Activated T-cell treated with anti-CD3 and anti-CD28 coated beads, Interleukin-2, amount 50 U/mL, for 48 hours (primary cell): ENCODE results near the gene NCKAP1.
"Not testable (repeated sequence)": the region's sequence is repeated elsewhere in the genome, so short reads cannot be mapped to it uniquely, and the experiment has no call there.

ENCODE experiments used
- DNase-seq, 2 experiments: peaks; one replicate each; pipeline ENCODE4 v3.0.0-alpha.2; 2020

NCKAP1 gene

DNA sequence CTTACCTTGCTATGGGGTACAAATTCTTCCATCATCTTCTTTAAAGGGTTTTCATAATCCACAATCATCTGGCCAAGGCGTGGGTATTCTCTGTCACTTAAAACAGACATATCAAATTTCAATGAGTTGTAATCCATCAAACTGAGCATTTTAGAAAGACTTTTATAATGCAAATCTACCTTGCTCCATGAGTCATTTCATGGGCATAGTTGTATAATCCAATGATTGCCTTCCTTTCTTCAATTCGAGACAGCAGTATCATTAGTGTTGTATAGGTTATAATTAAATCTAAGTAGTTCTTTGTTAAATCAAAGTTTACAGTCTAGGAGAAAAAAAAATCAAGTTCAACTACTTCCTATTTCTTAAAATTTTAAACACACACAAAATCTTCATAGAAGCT is 36.3 kb downstream of the NCKAP1 start:
- no peak for DNase-seq

DNA sequence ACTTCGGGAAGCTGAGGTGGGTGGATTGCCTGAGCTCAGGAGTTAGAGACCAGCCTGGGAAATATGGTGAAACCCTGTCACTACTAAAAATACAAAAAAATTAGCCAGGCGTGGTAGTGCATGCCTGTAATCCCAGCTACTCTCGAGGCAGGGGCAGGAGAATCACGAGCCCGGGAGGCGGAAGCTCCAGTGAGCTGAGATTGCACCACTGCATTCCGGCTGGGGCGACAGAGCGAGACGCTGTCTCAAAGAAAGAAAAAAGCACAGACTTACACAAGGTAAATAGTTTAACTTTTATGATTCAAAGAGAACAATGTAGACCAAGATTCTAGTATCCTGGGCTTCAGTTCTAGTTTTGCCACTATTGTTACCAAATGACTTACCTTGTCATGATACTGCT is 37.4 kb downstream of the NCKAP1 start:
- DNase-seq: no peak

DNA sequence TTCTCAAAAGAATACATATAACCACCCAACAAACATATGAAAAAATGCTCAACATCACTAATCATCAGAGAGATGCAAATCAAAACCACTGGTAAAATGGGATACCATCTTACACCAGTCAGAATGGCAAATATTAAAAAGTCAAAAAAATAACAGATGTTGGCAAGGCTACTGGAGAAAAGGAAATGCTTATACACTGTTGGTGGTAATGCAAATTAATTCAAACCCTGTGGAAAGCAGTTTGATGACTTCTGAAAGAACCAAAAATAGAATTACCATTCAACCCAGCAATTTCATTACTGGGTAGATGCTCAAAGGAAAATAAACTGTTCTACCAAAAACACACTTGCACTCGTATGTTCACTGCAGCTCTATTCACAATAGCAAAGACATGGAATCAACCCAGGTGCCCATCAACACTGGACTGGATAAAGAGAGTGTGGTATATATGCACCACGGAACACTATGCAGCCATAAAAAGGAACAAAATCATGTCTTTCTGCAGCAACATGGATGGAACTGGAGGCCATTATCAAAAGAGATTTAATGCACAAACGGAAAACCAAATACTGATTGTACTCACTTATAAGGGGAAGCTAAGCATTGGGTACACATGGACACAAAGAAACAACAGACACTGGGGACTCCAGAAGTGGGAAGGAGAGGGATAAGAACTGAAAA is 38.8 kb downstream of the NCKAP1 start:
- no peak for DNase-seq

DNA sequence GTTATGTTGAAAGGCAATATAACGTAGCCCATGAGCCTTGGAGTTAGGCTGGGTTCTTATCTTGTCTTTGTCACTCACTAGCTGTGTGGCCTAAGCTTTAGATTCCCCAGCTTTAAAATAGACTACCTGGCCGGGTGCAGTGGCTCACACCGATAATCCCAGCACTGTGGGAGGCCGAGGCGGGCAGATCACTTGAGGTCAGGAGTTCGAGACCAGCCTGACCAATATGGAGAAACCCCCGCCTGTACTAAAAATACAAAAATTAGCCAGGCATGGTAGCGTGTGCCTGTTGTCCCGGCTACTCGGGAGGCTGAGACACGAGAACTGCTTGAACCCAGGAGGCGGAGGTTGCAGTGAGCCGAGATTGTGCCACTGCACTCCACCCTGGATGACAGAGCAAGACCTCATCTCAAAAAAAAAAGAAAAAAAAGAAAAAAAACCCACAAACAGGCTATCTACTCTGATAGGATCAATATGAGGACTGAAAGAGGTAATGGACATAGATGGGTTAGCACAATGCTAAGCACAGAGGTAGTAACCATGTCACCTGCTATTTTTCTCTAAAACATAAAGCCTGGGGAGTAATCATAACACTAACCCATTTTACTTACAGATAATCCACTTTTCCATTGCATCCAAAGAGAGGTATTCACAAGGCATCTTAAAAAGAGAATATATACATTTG is 43.9 kb downstream of the NCKAP1 start:
- no peak for DNase-seq

DNA sequence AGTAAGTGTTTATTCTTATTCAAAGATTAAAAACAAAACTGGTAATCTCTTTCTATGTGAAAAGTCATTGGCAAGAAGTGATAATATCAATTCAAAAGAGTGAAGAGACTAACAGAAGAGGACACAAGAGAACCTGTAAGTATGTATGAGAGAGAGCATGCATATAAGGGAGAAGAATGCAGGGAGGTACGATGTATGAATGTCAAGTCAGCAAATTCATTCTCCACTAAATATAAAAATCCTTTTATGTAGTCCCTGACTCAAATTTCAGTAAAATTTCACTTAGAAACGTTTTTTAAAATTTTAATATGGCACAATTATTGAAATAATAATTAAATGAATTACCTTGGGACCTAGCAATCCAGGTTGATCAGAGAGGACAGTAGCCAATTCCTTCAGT is 55.3 kb downstream of the NCKAP1 start:
- DNase-seq: no peak

DNA sequence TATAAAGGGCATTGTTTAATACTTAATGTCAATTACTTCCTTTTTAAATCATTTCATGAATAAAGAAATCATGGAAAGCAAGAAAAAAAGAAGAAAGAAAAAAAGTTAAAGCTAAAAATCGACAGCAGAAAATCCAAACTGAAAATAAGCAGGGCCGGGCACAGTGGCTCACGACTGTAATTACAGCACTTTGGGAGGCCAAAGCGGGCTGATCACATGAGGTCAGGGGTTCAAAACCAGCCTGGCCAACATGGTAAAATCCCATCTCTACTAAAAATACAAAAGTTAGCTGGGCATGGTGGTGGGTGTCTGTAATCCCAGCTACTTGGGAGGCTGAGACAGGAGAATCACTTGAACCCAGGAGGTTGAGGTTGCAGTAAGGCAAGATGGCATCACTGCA is 56.8 kb downstream of the NCKAP1 start:
- DNase-seq: not testable (repeated sequence)

DNA sequence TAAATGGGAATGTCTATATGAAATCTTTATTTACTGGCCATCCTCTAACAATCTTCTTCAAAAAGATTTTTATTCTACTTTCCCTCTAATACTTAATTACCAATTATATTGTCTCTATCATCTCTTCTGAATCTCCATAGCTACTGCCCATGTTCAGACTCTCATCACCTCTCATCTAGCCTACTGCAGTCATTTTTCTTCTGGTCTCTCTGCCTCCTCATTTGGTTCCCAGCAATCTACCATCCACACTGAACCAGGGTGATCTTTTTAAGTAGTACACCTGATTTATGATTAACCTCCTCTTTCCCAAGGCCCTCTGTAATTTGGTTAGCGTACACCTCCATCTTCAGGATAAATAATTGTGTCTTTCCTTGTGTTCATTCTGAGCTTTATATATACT is 57.6 kb downstream of the NCKAP1 start:
- DNase-seq: no peak

DNA sequence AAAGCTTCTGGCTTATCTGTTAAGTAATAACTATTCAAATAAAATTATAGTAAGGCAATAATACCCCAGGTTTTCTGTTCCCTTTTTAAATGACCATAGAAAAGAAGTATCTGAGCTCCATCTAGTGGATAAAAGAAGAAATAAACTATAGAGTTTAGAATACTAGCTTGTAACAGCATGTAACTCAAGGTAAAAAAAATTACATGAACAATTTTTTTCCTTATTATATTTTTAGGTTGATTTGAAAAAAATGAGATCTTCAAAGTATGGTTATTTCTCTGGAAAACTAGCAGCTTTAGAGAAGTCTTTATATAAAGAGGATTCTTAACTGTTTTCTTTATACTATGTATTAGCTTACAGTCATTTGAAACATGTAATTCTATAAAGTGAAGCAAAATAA is 58.1 kb downstream of the NCKAP1 start:
- DNase-seq: no peak

DNA sequence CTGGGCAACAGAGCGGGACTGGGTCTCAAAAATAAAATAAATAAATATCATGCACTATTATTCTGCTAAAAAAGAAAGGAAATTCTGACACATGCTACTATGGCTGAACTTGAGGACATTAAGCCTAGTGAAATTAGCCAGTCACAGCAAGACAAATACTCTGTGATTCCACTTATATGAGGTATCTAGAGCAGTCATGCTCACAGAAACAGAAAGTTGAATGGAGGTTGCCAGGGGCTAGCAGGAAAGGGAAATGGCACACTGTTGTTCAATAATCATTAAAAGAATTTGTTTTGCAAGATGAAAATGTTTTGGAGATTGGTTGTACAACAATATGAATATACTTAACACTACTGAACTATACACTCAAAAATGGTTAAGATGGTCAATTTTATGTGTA is 60.8 kb downstream of the NCKAP1 start:
- DNase-seq: no peak

DNA sequence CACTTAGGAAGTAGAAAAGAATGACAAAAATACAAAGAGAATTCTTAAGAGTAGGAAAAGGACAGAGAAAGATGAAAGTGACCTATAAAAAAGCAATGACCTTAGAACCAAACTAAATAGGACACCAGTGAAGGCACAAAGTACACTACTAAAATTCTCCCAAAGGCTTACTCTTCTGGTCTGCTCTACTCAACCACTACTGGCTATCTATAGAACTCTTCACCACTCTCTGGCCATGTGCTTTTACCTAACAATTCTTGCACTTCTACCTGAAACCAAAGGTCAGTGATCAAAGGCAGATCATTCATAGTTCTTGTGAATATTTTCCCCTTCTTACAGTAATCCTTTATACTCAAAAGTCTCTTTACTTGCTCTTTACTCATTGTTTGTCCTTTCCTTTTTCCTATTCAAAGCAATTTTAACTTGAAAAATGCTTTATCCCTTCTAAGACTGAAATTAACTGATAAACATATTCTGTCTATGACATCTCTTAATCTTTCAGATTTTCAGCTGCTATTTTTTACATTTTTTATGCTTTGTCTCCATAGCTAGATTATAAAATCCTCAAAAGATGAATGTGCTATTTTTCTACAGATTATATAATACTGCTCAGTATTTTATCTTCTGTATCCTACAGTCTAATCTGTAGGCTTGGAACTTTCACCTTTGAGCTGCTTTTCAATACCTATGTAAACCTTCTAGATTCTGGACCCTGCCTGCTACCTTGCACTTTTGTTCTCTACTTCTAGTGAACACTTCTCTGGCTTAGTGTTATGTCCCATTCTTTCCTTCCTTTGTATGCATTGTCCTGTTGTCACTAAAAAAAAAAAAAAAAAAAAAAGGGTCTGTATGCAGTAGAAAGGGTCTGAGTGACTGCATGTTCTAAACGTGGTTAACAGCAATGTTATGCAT is 64.6 kb downstream of the NCKAP1 start:
- DNase-seq: no peak

DNA sequence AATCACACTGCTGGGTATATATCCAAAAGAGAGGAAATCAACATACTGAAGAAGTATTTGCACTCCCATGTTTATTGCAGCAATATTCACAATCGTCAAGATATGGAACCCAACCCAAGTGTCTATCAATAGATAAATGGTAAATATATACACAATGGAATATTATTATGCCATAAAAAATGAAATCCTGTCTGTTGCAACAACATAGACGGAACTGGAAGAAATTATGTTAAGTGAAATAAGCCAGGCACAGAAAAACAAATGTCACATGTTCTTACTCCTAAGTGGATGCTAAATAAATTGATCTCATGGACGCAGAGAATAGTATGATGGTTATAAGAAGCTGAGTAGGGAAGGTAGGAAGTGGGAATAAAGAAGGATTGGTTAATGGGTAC is 65.7 kb downstream of the NCKAP1 start:
- DNase-seq: no peak

DNA sequence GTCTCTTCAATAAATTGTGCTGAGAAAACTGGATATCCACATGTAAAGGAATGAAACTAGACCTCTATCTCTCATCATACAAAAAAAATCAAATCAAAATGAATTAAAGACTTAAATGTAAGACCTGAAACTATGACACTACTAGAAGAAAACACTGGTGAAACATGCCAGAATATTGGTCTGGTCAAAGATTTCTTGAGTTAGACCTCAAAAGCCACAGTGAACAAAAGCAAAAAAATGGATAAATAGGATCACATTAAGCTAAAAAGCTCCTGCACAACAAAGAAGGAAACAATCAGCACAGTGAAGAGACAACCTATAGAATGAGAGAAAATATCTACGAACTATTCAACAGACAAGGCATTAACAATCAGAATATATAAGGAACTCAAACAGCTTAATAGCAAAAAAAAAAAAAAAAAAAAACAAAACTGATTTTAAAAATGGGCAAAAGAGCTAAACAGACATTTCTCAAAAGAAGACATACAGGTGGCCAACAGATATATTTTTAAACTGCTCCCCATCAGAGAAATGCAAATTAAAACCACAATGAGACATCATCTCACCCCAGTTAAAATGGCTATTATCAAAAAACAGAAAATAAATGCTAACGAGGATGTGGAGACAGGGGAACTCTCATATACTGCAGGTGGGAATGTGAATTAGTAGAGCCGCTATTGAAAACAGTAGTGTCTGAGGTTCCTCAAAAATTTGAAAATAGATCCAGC is 66.3 kb downstream of the NCKAP1 start:
- no peak for DNase-seq

DNA sequence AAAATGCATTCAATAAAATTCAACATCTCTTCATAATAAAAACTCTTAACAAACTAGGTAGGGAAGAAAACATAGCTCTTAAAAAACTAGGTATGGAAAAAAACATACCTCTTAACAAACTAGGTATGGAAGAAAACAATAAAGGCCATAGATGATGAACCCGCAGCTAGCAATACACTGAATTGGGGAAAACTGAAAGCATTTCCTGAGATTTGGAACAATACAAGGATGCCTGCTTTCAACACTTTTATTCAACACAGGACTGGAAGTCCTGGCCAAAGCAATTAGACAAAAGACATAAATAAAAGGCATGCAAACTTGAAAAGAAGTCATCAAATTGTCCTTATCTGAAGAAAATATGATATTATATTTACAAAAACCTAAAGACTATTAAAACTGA is 67.8 kb downstream of the NCKAP1 start:
- no peak for DNase-seq

DNA sequence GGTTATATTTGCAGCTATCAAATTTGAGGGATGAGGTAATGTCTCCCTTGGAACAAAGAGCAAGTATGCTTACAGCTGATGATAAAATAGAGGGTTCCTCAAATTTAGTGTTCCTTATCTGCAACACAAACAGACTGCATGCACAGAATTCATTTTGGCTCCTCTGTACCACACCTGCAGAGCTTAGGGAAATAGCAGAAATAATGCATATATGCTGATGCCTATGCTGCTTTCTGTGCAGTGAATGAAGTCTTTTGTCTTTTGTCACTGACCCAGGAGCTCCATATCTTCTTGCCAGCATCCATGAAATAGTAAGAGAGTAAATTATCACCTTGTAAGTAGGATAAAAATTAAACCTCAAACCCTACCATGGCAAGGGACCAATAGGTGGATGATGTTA is 69.8 kb downstream of the NCKAP1 start:
- no peak for DNase-seq

DNA sequence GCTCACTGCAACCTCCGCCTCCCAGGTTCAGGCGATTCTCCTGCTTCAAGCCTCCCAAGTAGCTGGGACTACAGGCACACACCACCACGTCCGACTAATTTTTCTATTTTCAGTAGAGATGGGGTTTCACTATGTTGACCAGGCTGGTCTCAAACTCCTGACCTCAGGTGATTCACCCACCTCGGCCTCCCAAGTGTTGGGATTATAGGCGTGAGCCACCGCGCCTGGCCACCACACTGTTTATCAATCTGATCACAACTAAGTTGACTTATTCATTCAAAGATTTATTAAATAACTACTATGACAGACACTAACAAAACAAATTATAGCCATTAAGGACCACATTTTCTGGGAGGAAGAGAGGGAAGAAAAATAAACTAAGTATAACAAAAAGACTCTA is 71.9 kb downstream of the NCKAP1 start:
- DNase-seq: not testable (repeated sequence)

DNA sequence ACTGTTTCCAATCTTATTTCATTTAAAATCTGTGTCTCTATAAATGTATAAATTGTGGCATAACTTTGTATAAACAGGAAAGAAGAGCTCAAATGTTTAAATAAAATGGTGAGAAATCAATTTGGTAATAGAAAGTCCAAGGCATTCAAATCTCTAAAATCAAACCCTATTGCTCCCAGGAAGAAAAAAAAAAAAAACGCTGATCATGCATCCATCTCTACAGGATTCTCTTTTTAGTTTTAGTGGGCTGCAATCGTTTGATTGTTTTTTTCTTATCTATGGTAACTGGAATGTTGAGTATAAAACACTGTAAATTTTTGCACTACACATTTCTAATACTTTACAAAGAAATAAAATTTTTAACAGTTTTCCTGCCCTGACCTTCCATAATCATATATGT is 75.6 kb downstream of the NCKAP1 start:
- DNase-seq: no peak

DNA sequence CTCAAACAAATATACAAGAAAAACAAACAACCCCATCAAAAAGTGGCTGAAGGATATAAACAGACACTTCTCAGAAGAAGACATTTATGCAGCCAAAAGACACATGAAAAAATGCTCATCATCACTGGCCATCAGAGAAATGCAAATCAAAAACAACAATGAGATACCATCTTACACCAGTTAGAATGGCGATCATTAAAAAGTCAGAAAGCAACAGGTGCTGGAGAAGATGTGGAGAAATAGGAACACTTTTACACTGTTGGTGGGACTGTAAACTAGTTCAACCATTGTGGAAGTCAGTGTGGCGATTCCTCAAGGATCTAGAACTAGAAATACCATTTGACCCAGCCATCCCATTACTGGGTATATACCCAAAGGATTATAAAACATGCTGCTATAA is 77.4 kb downstream of the NCKAP1 start:
- DNase-seq: not testable (repeated sequence)

DNA sequence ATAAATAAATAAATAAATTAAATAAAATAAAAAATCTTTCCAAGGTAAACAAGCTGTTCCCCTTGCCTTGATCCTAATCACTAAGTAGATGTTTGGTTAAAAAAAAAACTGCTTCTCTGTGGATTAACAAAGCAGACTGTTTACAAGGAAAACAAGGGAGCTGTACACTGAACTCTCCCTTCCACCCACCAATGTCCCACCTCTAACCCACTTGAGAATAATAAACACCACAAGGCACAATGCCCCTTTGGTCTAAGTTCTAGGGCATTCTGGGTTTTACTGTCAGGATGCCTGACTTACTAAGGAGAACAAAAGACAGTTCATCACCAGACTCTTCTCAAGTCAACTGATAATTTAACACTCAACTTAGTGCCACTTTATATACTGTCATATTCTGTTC is 83.5 kb downstream of the NCKAP1 start:
- DNase-seq: no peak

DNA sequence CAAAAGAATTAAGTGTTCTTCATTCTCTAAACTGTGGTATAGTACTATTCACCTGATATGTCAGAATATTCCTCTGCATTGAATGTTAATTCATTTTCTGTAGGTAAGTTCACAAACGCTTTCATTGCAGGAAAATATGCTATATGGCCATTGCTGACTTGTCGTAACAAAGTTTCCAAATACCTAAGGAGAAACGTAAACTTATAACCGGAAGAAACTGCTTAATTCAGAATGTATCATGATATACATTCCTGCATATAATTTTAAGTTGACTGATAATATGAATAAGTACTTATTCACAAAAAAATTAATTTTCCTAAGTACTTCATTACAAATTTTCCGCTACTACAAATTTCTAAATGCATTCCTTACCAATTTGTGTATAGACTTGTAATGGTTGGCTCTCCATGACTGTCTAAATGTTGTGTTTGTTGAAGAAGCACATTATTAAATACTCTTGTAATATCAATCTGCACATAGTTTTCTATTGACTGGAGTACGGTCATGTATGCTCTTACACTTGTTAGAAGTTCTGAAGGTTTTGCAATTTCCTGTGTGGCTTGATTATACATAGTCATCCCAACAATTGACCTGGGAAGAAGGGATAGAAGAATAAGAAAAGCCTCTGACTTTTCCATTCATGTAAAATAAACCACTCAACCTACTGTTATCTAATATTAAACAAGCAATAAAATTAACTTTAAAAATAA is 85.4 kb downstream of the NCKAP1 start:
- no peak for DNase-seq

DNA sequence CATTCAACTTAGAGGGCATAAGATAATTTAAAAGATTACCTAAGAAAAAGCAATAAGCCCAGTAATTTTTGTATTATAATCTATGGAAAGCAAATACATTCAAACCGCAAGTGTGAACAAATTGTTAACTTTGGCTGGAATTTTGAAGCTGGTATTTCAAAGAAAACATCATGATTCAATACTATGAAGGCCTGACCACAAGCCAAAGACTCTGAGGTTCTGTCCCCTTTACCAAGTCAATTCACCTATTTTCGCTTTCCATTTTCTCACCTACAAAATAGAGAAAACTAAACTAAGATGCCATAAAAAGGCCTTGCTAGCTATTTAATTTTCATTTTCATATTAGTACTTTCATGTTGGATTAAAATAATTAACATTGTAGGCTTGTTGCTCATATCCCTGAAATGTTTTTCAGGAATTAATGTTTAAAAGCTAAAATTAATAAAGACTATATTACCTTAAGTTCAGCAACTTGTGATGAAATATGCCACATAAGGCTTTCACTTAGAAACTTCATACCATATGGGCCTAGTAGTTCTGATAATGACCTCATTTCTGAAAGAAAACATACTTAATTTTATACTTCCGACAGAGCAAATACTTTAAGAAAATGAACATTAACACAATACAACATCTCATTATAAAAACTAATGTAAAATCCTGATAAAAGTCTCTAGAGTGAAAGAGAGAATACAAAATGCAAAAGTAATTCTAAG is 86.2 kb downstream of the NCKAP1 start:
- DNase-seq: no peak

DNA sequence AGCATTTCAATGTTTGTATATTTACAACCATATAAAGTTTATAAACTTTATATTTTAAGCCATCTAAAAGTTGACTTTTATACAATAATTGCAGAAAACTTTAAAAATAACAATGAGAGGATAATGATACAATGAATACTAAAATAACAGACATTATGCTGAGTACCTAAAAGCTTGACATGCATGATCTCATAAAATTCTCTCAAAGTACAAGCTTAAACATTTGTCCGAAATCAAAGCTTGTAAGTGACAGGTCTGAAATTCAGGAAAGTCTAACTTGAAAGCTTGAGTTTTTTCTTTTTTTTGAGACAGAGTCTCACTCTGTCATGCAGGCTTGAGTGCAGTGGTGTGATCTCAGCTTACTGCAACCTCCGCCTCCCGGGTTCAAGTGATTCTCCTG is 87.7 kb downstream of the NCKAP1 start:
- no peak for DNase-seq
